Measurements from ENCODE around the gene HHEX.
"Not testable (repeated sequence)": the region's sequence is repeated elsewhere in the genome, so short reads cannot be mapped to it uniquely, and the experiment has no call there.

The HHEX gene

DNA sequence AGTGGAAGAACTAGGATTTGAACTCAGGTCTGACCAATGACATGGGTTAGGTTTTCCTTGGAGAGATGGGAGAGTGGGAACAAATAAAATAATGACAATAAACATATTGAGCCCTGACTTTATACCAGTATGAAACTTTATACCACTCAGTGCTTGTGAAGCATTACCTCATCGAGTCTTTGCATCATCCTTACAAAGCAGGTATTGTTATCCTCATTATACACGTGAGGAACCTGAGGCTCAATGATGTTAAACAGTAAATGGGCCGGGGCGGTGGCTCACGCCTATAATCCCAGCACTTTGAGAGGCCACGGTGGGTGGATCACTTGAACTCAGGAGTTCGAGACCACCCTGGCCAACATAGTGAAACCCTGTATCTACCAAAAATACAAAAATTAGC lies 47.7 kb downstream of the HHEX start:
- ChIA-PET CTCF (no interaction called here), POLR2A (interaction anchor here (0.6 kb wide), 1 partner anchor 14 kb away, joined by 3 read pairs; no protein-coding TSS in a partner anchor)
- TF ChIP-seq, protein P1, sequence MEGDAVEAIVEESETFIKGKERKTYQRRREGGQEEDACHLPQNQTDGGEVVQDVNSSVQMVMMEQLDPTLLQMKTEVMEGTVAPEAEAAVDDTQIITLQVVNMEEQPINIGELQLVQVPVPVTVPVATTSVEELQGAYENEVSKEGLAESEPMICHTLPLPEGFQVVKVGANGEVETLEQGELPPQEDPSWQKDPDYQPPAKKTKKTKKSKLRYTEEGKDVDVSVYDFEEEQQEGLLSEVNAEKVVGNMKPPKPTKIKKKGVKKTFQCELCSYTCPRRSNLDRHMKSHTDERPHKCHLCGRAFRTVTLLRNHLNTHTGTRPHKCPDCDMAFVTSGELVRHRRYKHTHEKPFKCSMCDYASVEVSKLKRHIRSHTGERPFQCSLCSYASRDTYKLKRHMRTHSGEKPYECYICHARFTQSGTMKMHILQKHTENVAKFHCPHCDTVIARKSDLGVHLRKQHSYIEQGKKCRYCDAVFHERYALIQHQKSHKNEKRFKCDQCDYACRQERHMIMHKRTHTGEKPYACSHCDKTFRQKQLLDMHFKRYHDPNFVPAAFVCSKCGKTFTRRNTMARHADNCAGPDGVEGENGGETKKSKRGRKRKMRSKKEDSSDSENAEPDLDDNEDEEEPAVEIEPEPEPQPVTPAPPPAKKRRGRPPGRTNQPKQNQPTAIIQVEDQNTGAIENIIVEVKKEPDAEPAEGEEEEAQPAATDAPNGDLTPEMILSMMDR (IDR thresholded peaks at IDR 0.05; ENCODE audit: control extremely low read depth, extremely low read depth, low read depth, missing control alignments): no peak

GRCh38 chr10:92740762-92741161 lies 51.0 kb downstream of the HHEX start:
- CTCF ChIA-PET: interaction anchor here (1.0 to 3.4 kb wide), 3 partner anchors 13 to 49 kb away, joined by 3 to 8 read pairs (median 7); no protein-coding TSS in a partner anchor
- POLR2A ChIA-PET: no interaction called here
- DNase-seq (ENCODE audit: extremely low spot score): no peak
- TF ChIP-seq, protein P1 (IDR thresholded peaks at IDR 0.05; ENCODE audit: control extremely low read depth, extremely low read depth, low read depth, missing control alignments): no peak

More for the DNA sequence above, 47.7 kb downstream of the HHEX start:
- DNase-seq (ENCODE audit: extremely low spot score): no peak

DNA sequence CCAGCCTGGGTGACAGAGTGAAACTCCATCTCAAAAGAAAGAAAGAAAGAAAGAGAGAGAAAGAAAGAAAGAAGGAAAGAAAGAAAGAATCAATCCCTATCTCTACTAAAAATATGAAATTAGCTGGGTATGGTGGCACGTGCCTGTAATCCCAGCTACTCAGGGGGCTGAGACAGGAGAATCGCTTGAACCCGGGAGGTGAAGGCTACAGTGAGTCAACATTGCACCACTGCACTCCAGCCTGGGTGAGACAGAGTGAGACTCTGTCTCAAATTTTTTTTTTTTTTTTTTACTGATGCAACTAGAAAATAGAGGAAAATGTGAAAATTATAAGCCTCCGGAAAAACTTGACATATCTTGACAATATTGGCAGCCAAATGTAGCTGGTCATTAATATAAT lies 52.0 kb downstream of the HHEX start:
- ChIA-PET POLR2A (interaction anchor here (0.7 kb wide), 1 partner anchor 65 kb away, joined by 6 read pairs; no protein-coding TSS in a partner anchor), CTCF (interaction anchor here (1.0 to 3.4 kb wide), 3 partner anchors 12 to 50 kb away, joined by 3 to 8 read pairs (median 7); no protein-coding TSS in a partner anchor)
- not testable (repeated sequence) for DNase-seq (ENCODE audit: extremely low spot score)

DNA sequence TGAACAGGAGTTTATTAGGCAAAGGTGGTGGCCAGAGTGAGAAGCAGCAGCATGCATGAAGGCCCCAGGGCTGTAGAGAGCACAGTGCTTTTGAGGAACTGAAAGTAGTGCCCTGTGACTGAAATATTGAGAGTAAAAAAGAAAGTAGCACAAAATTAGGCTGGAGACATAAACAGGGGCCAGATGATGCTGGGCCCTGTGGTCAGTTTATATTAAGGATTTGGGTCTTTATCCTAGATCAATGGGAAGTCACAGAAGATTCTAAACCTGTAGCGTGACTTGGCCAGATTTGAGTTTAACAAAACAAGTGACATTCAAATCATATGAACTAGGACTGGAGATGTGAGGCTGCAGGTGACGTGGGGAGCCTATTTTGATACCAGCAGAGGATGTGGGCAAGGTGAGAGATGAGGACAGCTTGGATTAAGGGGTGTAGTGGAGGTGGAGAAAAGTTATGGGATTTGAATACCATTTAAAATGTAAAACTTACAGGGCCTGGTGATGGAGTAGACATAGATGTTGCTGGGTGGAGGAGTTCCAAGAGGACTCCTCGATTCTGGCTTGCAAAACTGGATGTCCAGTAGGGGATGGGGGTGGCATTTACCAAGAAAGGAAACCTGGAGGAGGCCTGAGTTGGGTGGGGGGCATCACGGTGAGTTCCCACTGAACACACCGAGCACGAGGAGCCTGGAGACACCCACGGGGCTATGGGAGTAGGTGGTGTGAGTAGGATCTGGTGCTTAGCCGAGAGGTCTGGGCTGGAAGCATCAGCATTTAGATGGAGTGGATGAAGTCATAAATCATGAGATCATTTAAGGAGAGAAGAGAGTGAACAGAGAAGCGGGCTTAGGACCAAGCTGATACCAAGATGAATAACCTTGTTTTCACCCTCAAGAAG lies 52.8 kb downstream of the HHEX start:
- CTCF ChIA-PET: interaction anchor here (0.8 to 3.4 kb wide), 6 partner anchors 11 to 51 kb away, joined by 3 to 8 read pairs (median 6); no protein-coding TSS in a partner anchor
- TF ChIP-seq, protein P1 (IDR thresholded peaks at IDR 0.05; ENCODE audit: control extremely low read depth, extremely low read depth, low read depth, missing control alignments): no peak
- peak; percentile 77 for DNase-seq (ENCODE audit: extremely low spot score)
- POLR2A ChIA-PET: interaction anchor here (0.6 to 0.7 kb wide), 2 partner anchors 64 to 100 kb away, joined by 6 to 8 read pairs; no protein-coding TSS in a partner anchor
